Ovary (tissue), 9 donors: ENCODE results near the gene KCNMA1. TPM values are rescaled to one million over a fixed set of nuclear protein-coding genes. Genes with fewer than 3 reads are reported as not detected.

Source experiments
- DNase-seq, 5 donors: peaks; one replicate each; pipeline ENCODE4 v3.0.0-alpha.2; 2019 to 2020
- H3K27ac ChIP-seq, 2 donors: fragments of 200-600 bp; one replicate each; pipeline versions ENCODE4 v1.5.1 to v1.8.0; 2019 to 2022
- H3K27me3 ChIP-seq: fragments of 200-600 bp; one replicate; pipeline ENCODE4 v1.8.0; 2022
- H3K36me3 ChIP-seq: fragments of 200-600 bp; sonication (generic); one replicate; pipeline ENCODE4 v1.5.1; 2019
- H3K4me1 ChIP-seq: one replicate; pipeline ENCODE4 v1.8.1; 2013; ENCODE audit warnings: mild to moderate bottlenecking, moderate library complexity; ENCODE audit not compliant: insufficient read depth
- H3K4me3 ChIP-seq: fragments of 200-600 bp; sonication (generic); one replicate; pipeline ENCODE4 v1.5.1; 2017
- H3K9me3 ChIP-seq, 2 donors: fragments of 200-600 bp in 1 of 2; sonication (generic) in 1 of 2; one replicate each; pipeline versions ENCODE4 v1.5.1 to v1.8.1; 2013 to 2019; ENCODE audit warnings: mild to moderate bottlenecking in 1 of 2, moderate library complexity in 1 of 2
- EP300 ChIP-seq: sonication (generic); formaldehyde crosslinking; IDR thresholded peaks from one replicate; pipeline ENCODE4 v1.6.1; 2017; ENCODE audit warnings: antibody characterized with exemption
- POLR2A ChIP-seq: fragments of 450-650 bp; IDR thresholded peaks from one replicate; pipeline ENCODE4 v1.6.1; 2017; ENCODE audit warnings: antibody characterized with exemption, mild to moderate bottlenecking, moderate library complexity
- WGBS, 3 donors: extraction: QIAGEN DNeasy Blood & Tissue Kit in 1 of 3; methylation state at CpG; one replicate each; pipeline versions ENCODE4 v1.1.5 to v1.1.7; 2013 to 2017; 5-methylcytosine and 5-hydroxymethylcytosine counted together
- intact Hi-C, 4 donors: fragments of 100-400 bp; cut with DNase I; formaldehyde crosslinking; loops; one replicate each; pipeline versions ENCODE4 v1.11.0 to v1.15.1; 2022 to 2023
- polyA plus RNA-seq, 2 donors: library from polyadenylated mRNA; stranded (reverse); fragments of 200-250 nt in 1 of 2; fragments of 350-450 nt in 1 of 2; fragmentation: Illumina TruSeq in 1 of 2; extraction: RNeasy Lipid Tissue Mini Kit (QIAGEN cat#74804) in 1 of 2; gene quantifications; one replicate each; pipeline ENCODE4 v1.2.3, GENCODE V29; 2013 to 2014
- total RNA-seq, 7 donors: library from RNA; depleted of rRNA in 2 of 7; stranded (reverse); fragments of >200 nt in 2 of 7; fragmentation: NEBNext Ultra II Directional in 3 of 7; extraction: Animal tissue kit (Norgen Biotek cat#: 25700) in 3 of 7; gene quantifications; one replicate each; pipeline versions ENCODE4 v1.1.0 to v1.2.4, GENCODE V29; 2016 to 2023
- TF ChIP-seq, protein P1 (sequence below), 3 donors: fragments of 450-650 bp in 2 of 3; fragments of 200-600 bp in 1 of 3; IDR thresholded peaks; one replicate each; pipeline versions ENCODE4 v1.5.1 to v1.8.0; 2016 to 2022; ENCODE audit warnings: antibody characterized with exemption in 3 of 3, mild to moderate bottlenecking in 1 of 3
- donor health status: DM: no; HTN: no; CAD: no; lungs with moderate emphysema.
- donor health status: DM: no; HTN: no; CAD: no.
- donor health status: Bipolar disorder and iron deficiency.
- donor health status: DM: yes; HTN: yes; CAD: no.
- donor health status: DM: no; HTN: no; CAD: no.
- donor health status: DM: yes; HTN: yes; CAD: no.

Gene KCNMA1
- total and polyA plus RNA-seq, 9 donors, result 7.0 to 83.8 (median 25.1) TPM

DNA sequence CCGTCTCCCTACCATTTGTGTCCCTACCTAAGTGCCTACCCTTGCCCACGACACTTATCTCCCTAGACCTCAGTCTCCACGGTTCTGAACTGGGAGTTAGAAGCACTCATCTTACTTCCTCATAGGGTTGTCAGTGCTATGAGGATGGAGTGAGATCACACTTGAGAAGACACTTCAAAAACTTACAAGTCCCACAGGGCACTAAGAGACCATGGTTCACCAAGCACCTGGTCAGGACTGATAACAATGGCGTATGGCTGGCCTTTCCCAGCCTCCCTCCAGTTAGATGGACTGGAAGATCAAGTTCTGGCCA, 43.2 kb downstream of the KCNMA1 start:
- intact Hi-C loops, result no loop called here
- no peaks in the 10 kb centered on the region for H3K4me1 ChIP-seq
- H3K27me3 ChIP-seq, result no peaks in the 10 kb centered on the region
- H3K9me3 ChIP-seq, result no peaks in the 10 kb centered on the region
- 91 to 96% (median 94%) methylated on average over 4 of the region's 4 CpGs for WGBS, 3 donors
- no peak for DNase-seq
- no peaks in the 10 kb centered on the region for H3K36me3 ChIP-seq
- no peak overlapping the region for H3K27ac ChIP-seq
- H3K4me3 ChIP-seq, result no peak overlapping the region
- TF ChIP-seq POLR2A (no peak), EP300 (no peak)
- TF ChIP-seq, protein P1, sequence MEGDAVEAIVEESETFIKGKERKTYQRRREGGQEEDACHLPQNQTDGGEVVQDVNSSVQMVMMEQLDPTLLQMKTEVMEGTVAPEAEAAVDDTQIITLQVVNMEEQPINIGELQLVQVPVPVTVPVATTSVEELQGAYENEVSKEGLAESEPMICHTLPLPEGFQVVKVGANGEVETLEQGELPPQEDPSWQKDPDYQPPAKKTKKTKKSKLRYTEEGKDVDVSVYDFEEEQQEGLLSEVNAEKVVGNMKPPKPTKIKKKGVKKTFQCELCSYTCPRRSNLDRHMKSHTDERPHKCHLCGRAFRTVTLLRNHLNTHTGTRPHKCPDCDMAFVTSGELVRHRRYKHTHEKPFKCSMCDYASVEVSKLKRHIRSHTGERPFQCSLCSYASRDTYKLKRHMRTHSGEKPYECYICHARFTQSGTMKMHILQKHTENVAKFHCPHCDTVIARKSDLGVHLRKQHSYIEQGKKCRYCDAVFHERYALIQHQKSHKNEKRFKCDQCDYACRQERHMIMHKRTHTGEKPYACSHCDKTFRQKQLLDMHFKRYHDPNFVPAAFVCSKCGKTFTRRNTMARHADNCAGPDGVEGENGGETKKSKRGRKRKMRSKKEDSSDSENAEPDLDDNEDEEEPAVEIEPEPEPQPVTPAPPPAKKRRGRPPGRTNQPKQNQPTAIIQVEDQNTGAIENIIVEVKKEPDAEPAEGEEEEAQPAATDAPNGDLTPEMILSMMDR (IDR thresholded peaks at IDR 0.05), result no peak

DNA sequence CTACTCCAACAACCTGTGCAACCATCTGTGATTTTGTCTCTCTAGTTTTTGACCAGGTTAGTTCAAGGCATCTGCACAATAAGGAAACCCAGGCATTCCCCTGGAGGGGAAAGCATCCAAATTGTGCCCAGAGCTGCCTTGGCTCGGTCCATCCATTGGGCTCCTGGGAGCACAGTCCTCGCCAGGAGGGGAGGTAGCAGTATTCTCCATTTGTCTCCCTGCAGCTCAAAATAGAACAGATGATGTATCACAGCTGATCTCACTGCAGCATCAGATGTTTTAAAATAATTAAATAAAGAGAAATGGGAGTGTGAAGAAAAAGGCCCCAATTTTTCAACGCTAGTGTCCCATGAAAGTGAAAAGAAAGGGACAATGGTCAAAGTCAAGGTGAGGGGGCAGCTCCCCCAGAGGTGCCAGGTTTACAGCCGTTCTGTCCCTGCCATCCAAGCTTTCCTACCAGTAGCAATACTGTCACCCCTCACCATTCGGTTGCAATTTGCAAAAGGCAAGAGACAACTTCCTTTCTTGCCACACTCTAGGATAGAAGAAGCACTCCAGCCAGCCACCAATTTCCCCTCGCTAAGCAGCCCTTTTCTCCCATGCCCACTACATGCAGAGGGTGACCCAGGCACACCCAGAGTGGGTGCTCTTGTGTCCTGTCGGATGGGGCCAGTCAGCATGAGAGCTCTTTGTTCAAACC, 43.7 kb downstream of the KCNMA1 start:
- Histone ChIP-seq H3K4me3 (no peak overlapping the region), H3K36me3 (no peaks in the 10 kb centered on the region), H3K9me3 (no peaks in the 10 kb centered on the region), H3K27me3 (no peaks in the 10 kb centered on the region), H3K27ac (no peak overlapping the region), H3K4me1 (no peaks in the 10 kb centered on the region)
- intact Hi-C loops, result no loop called here
- 88 to 95% (median 92%) methylated on average over 7 of the region's 7 CpGs for WGBS, 3 donors
- no peak for DNase-seq
- TF ChIP-seq, protein P1 (IDR thresholded peaks at IDR 0.05), result no peak
- TF ChIP-seq POLR2A (no peak), EP300 (no peak)

DNA sequence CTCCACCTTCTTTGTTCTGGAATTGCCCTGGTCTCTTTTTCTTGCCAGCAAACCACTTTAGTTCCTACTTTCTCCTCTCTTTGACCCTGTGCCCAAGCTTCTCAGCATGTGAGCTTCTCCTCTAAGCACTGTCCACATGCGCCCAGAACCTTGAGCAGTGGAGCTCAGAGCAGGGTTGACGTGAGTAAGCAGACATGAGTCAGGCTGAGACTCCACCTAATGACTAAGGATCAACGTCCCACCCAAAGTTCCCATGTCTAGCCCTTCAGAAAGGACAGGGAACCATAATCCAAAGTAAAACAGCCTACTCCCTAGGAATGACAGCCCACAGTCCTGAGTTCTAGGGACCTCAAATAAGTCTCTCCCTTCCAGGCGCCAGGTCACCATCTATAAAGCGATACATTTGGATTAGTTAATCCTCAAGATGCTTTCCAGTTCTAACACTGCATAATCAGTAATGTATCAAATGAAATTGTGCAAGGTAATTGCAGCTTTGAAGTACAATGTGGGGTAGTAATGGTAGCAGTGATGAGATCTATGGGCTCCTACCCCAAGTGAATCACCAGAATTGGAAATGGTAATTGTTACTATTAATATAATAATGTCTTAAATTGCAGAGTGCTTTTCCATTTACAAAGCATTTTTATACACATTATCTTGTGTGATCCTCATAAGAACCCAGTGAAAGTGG, 44.5 kb downstream of the KCNMA1 start:
- DNase-seq, result no peak
- TF ChIP-seq POLR2A (no peak), EP300 (no peak)
- TF ChIP-seq, protein P1 (IDR thresholded peaks at IDR 0.05), result no peak
- H3K4me1 ChIP-seq, result no peaks in the 10 kb centered on the region
- H3K4me3 ChIP-seq, result no peak overlapping the region
- H3K27me3 ChIP-seq, result no peaks in the 10 kb centered on the region
- WGBS, 3 donors, result 72 to 95% (median 85%) methylated on average over 5 of the region's 5 CpGs
- H3K36me3 ChIP-seq, result no peaks in the 10 kb centered on the region
- H3K27ac ChIP-seq, result no peak overlapping the region
- intact Hi-C loops, result no loop called here
- no peaks in the 10 kb centered on the region for H3K9me3 ChIP-seq

DNA sequence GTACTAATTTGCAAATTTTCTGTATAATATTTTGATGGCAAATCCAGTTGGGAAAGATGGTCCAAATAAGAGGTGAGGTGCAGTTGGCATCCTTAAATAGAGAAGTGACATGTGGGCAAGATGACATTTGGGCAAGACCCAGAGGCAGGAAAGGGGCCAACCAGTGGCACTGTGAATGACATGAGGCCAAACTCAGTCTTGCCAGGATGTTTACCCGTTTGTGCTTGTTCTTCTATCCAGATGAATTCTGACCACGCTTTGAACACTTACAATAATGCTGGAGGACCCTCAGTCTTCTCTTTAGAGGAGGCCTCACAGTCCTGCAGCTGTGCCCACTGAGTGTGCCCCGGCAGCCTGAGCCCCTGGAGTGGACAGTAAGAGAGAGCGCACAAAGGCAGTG, 45.1 kb downstream of the KCNMA1 start:
- no peaks in the 10 kb centered on the region for H3K9me3 ChIP-seq
- no peak for DNase-seq
- H3K27me3 ChIP-seq, result no peaks in the 10 kb centered on the region
- 90 to 92% (median 92%) methylated on average over 4 of the region's 4 CpGs for WGBS, 3 donors
- H3K4me1 ChIP-seq, result no peaks in the 10 kb centered on the region
- TF ChIP-seq, protein P1 (IDR thresholded peaks at IDR 0.05), result no peak
- TF ChIP-seq EP300, result no peak
- TF ChIP-seq POLR2A, result no peak
- intact Hi-C loops, result no loop called here
- no peak overlapping the region for H3K27ac ChIP-seq
- no peak overlapping the region for H3K4me3 ChIP-seq
- H3K36me3 ChIP-seq, result no peaks in the 10 kb centered on the region
